Raji (cell line): ENCODE data around the gene FA2H.

Source experiments
- POLR2A ChIP-seq: IDR thresholded peaks from 2 replicates; pipeline ENCODE4 v1.6.1; 2011; ENCODE audit warnings: low read depth, low read length, control low read depth; ENCODE audit not compliant: insufficient read depth

The FA2H gene, protein sequence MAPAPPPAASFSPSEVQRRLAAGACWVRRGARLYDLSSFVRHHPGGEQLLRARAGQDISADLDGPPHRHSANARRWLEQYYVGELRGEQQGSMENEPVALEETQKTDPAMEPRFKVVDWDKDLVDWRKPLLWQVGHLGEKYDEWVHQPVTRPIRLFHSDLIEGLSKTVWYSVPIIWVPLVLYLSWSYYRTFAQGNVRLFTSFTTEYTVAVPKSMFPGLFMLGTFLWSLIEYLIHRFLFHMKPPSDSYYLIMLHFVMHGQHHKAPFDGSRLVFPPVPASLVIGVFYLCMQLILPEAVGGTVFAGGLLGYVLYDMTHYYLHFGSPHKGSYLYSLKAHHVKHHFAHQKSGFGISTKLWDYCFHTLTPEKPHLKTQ

DNA sequence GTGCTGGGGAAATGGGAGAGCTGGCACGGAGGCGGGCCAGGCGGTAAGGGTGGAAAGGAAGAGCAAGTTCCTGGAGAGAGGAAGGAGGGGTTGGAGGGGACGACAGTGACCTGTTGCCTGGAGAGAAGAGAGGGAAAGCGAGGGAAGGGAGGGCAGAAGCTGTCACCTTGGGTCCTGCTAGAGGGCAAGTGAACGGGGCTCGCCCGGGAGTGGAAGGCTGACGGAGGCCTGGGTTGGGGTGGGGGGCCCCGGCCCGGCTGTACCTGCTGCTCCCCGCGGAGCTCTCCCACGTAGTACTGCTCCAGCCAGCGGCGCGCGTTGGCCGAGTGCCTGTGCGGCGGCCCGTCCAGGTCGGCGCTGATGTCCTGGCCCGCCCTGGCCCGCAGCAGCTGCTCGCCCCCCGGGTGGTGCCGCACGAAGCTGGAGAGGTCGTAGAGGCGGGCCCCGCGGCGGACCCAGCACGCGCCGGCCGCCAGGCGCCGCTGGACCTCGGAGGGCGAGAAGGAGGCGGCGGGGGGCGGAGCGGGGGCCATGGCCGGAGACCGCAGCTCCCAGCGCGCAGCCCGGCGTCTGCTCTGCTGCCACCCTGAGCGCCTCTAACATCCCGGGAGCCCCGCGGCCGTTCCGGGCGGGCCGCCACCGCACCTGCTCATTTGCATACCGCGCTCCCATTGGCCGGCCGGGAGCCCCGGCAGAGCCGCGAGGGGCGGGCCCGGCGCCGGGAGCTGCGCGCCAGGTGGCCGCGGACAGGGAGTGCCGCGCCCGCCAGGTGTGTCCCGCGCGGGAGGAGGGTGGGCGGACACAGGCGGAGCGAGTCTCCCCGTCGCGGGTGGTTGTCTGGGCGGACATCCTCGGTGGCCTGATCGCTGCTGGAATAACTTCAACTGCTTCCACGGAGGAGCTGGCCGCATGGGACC, at the start of gene FA2H:
TSS of gene FA2H (minus strand) at position 598 of the 917 bp plus-strand sequence. CDS start at position 533, 65 bp downstream.
- TF ChIP-seq POLR2A = no peak

DNA sequence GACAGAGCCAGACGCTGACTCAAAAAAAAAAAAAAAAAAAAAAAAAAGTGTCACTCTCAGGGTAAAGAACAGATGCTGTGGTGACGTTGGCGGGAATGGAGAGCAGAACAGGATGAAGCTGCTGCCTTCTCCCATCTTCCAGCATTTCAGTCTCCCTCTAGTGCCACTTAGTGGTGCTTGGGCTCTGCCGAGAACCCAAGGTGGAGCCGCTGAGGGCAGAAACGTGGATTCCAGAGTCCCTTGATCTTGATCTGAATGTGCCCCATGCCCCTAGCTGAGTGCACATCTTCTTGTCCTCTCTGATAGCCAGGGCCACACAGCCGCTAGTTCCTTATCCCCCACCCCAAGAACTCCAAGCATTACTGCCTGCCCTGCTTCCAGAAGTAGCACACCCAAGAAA, 43.2 kb upstream of the FA2H start:
- TF ChIP-seq POLR2A = no peak

DNA sequence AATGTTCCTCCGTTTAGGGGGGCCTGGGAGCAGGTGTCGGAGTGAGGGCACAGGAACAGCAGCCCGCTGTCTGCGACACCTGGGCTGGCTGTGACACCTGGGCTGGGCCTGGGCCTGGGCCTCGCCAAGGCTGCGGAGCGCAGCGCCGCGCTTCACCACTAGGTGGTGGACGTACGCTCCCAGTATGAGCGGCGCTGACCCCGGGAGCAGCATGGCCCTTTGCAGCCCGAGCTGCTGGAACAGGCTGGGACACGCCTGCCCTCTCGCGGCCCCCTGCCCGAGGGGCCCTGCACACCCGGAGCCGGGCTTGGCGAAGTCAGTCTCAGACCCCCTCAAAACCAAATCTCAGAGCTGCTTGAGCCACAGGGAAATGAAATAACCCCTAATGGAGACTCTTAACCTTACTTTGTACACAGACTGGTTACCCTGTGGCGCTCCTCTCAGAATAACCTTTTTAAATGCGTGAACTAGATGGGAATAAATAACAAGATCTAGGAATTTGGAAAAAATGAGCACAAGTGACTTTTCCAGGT, 38.6 kb upstream of the FA2H start:
- TF ChIP-seq POLR2A = no peak

GRCh38 chr16:74811911-74812310, 37.3 kb upstream of the FA2H start:
- no peak for TF ChIP-seq POLR2A

GRCh38 chr16:74807052-74807646, 32.5 kb upstream of the FA2H start:
- no peak for TF ChIP-seq POLR2A

DNA sequence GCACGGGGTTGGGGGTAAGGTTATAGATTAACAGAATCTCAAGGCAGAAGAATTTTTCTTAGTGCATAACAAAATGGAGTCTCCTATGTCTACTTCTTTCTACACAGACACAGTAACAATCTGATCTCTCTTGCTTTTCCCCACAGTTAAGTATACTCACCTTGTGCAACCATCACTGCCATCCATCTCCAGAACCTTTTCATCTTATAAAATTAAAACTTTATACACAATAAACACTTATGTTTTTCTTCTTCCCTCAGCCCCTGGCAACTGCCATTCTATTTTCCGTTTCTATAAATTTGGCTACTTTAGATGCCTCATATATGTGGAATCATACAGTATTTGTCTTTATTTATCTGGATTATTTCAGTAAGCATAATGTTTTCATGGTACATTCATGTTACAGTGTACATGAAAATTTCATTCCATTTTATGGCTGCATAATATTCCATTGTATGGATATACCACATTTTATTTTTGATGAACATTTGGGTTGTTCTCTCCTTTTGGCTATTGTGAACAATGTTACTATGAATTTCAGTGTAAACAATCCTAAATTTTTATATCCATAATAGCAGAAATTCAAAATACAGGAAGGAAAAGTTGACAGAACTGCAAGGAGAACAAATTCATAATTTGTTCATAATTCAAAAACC, 25.7 kb upstream of the FA2H start:
- TF ChIP-seq POLR2A = no peak

DNA sequence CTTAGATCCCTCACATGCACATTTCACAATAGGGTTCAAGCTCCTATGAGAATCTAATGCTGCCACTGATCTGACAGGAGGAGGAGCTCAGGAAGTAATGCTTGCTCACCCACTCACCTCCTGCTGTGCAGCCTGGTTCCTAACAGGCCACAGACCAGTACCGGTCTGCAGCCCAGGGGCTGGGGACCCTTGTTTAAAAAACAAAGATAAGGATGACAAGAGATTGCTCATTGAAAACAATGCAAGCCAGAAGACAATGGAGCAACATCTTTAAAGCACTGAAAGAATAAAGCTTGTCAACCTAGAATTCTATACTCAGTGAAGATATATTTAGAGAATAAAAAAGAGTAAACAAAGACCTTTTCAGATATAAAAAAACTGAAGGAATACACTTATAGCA, 22.8 kb upstream of the FA2H start:
- TF ChIP-seq POLR2A = no peak

GRCh38 chr16:74795104-74795503, 20.5 kb upstream of the FA2H start:
- TF ChIP-seq POLR2A = no peak

GRCh38 chr16:74794668-74795067, 20.0 kb upstream of the FA2H start:
- no peak for TF ChIP-seq POLR2A

DNA sequence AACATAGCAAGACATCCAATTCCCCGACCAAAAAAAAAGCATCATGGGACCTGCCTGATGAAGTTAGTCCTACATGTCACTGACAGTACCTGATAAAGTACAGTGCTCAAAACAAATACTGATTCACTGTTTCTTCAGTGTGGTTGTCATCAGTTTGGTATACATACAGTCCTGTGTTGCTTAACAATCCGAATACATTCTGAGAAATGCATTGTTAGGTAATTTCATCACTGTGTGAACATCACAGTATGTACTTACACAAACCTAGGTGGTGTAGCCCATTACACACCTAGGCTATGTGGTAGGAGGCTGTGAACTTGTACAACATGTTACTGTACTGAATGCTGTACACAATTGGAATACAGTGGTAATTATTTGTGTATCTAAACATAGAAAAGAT, 19.0 kb upstream of the FA2H start:
- TF ChIP-seq POLR2A = no peak

- no peak for TF ChIP-seq POLR2A
These were observed 17.6 kb upstream of the FA2H start for GRCh38 chr16:74792225-74792624.

DNA sequence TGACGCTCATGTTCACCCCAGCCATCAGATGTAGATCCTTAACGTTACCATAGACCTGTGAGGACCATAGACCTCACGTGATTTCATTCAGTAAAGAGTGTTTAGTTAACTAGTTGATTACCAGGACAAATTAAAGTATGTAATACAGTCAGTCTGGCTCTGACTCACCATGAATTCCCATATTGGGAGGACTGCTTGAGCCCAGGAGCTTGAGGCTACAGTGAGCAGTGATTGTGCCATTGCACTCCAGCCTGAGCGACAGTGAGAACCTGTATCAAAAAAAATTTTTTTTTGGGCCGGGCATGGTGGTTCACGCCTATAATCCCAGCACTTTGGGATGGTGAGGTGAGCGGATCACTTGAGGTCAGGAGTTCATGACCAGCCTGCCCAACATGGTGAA, 13.5 kb upstream of the FA2H start:
- TF ChIP-seq POLR2A = no peak

DNA sequence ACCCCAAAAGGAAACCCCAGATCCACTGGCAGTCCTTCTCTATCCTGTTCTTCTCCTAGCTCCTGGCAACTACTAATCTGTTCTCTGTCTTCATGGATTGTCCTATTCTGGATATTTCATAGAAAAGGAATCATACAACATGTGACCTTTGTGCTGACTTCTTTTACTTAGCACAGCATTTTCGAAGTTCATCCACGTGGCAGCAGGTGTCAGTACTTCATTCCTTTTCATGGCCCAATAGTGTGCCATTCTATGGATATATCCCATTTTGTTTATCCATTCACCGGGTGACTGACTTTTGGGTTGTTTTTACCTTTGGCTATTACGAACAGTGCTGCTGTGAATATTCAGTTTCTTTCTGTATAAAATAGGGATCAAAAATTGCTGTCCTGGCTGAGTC, 10.4 kb upstream of the FA2H start:
- TF ChIP-seq POLR2A = no peak

- no peak for TF ChIP-seq POLR2A
These were observed 4.0 kb upstream of the FA2H start for GRCh38 chr16:74778646-74779045.

DNA sequence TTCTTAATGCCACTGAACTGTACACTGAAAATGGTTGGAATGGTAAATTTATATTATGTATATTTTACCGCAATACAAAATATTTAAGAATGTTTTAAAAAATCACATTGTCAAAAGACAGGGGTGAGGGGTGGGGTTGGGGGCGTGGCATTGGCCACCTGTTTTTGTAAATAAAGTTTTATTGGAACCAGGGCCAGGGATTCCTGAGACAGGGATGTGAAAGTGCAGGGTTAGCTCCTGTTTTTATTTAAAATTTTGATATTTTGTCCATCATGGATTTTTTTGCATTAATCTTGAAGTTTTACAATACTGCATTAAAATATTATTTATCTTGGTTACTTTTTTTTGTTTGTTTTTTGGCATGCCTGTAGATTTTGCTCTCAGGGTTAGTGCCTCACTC, 2.3 kb upstream of the FA2H start:
- no peak for TF ChIP-seq POLR2A

- TF ChIP-seq POLR2A = no peak
These were observed 635 bp upstream of the FA2H start for GRCh38 chr16:74775255-74775654.
